GM13977 (cell line): Measurements from ENCODE around the gene EXOC4.
"Not testable (repeated sequence)": the region's sequence is repeated elsewhere in the genome, so short reads cannot be mapped to it uniquely, and the experiment has no call there.

Experiments used
- DNase-seq: peaks from one replicate; pipeline ENCODE4 v3.0.0; 2012; ENCODE audit warnings: low spot score
- in situ Hi-C: fragments of 300-500 bp; cut with MboI; formaldehyde crosslinking; loops from one replicate; pipeline ENCODE4 v1.12.0; 2022; ENCODE audit warnings: low sequenced_read_pairs, low pct_unique_long_range_greater_than_20kb, mixed read lengths, inconsistent platforms; ENCODE audit not compliant: unreplicated experiment
- TF ChIP-seq, protein P1 (sequence below): IDR thresholded peaks from 2 replicates; pipeline ENCODE4 v1.5.1; 2012; ENCODE audit warnings: mild to moderate bottlenecking, control low read depth; ENCODE audit not compliant: insufficient read depth; ENCODE audit errors: extremely low read depth, missing control alignments

Gene EXOC4

GRCh38 chr7:133625046-133625445, 372.2 kb downstream of the EXOC4 start:
- DNase-seq: no peak
- TF ChIP-seq, protein P1, sequence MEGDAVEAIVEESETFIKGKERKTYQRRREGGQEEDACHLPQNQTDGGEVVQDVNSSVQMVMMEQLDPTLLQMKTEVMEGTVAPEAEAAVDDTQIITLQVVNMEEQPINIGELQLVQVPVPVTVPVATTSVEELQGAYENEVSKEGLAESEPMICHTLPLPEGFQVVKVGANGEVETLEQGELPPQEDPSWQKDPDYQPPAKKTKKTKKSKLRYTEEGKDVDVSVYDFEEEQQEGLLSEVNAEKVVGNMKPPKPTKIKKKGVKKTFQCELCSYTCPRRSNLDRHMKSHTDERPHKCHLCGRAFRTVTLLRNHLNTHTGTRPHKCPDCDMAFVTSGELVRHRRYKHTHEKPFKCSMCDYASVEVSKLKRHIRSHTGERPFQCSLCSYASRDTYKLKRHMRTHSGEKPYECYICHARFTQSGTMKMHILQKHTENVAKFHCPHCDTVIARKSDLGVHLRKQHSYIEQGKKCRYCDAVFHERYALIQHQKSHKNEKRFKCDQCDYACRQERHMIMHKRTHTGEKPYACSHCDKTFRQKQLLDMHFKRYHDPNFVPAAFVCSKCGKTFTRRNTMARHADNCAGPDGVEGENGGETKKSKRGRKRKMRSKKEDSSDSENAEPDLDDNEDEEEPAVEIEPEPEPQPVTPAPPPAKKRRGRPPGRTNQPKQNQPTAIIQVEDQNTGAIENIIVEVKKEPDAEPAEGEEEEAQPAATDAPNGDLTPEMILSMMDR: no peak
- in situ Hi-C loops: no loop called here

GRCh38 chr7:133629701-133630100, 376.8 kb downstream of the EXOC4 start:
- no peak for DNase-seq
- TF ChIP-seq, protein P1: no peak
- in situ Hi-C loops: no loop called here

GRCh38 chr7:133633055-133633454, 380.2 kb downstream of the EXOC4 start:
- no peak for DNase-seq
- TF ChIP-seq, protein P1: no peak
- in situ Hi-C loops: no loop called here

DNA sequence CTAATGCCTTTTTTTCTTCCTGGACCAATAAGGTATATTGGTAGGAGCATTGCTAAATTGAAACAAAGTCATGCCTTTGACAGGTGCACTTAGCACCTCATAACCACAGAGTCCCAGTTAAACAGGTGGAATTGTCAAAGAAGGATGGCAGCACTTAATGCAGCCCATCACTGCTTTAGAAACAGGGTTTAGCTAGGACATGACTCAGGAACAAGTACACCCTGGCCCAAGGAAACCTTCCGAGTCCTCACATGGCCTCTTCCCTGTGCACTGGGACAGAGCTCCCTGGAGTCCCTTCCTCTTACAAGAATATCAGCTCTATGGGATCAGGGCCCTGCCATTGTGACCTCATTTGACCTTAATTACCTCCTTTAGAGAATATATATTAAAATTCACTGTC, 382.7 kb downstream of the EXOC4 start:
- DNase-seq: no peak
- in situ Hi-C loops: no loop called here
- TF ChIP-seq, protein P1: no peak

GRCh38 chr7:133638857-133639256, 386.0 kb downstream of the EXOC4 start:
- TF ChIP-seq, protein P1: no peak
- in situ Hi-C loops: no loop called here
- DNase-seq: no peak

DNA sequence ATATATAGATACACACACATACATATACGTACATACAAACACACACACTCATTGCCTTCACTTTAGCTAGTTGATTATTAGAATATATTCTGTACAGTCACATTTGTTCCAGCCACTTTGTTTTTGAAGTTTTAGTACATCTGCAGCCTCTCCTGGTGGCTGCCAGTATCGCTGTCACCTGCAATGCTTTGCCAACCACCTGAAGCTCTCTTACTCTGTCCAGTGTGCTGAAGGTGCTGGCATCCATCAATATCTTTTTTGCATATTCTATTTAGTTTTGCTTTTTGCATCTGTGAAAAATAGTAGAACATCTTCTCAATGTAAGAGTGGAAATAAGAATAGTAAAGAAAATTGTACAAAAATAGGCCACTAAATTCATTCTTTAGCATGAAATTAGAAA, 388.6 kb downstream of the EXOC4 start:
- in situ Hi-C loops: no loop called here
- DNase-seq: no peak
- TF ChIP-seq, protein P1: no peak

- DNase-seq: no peak
- TF ChIP-seq, protein P1: no peak
- in situ Hi-C loops: no loop called here
Measured at GRCh38 chr7:133642907-133643306, 390.0 kb downstream of the EXOC4 start.

DNA sequence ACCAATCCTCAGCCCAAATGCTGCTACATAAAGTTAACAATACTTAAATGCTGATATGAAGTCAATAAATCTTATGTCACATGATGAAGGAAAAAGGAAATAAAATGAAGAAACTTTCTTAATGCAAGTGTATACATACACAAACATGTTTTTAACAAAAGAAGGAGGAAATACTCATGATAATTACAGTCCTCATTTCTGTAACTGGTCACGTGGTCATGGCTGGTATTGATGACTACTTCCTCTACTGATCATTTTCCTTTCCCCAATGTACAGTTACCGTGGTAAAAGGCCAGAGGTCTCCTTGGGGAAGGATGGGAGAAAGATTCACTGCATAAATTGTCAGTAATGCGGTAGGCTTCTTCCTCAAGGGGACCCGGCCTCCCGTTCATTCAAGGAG, 390.8 kb downstream of the EXOC4 start:
- in situ Hi-C loops: not testable (repeated sequence)

More for the DNA sequence above, 390.8 kb downstream of the EXOC4 start:
- not testable (repeated sequence) for DNase-seq
